ENCODE measurements around the gene FAH. TPM values are rescaled to one million over a fixed set of nuclear protein-coding genes. Genes with fewer than 3 reads are reported as not detected.

FAH gene
- total and polyA plus RNA-seq, 2 donors (not counting 1 experiment from before 2014, with no cell fraction given) = 1.1 to 5.1 TPM

- ChIA-PET POLR2A (no interaction called here), CTCF (no interaction called here)
- Histone ChIP-seq H4K20me1 (ENCODE audit: control insufficient read depth, insufficient read depth, low read length, poor library complexity, severe bottlenecking) (no peaks in the 10 kb centered on the region), H3K4me3 (ENCODE audit: control extremely low read depth in 1 of 5, extremely low read depth in 1 of 5, insufficient read depth in 1 of 5, low read depth in 2 of 5, low read length in 4 of 5) (no peak overlapping the region), H3K79me2 (ENCODE audit: control insufficient read depth, insufficient read depth, low read length) (no peaks in the 10 kb centered on the region), H3K27me3 (replicated peaks in 1 of 4; ENCODE audit: control extremely low read depth in 1 of 4, control insufficient read depth in 3 of 4, insufficient read depth in 4 of 4, low read length in 3 of 4) (peaks cover 0 to 13% (median 4%) of the 10 kb centered on the region in 4 experiments), H3K36me3 (replicated peaks in 1 of 2; ENCODE audit: control extremely low read depth in 1 of 2, control insufficient read depth in 1 of 2, extremely low read depth in 1 of 2, insufficient read depth in 2 of 2, low read length in 1 of 2) (no peaks in the 10 kb centered on the region), H3K4me1 (ENCODE audit: control insufficient read depth in 2 of 2, insufficient read depth in 2 of 2, low read length in 2 of 2) (no peaks in the 10 kb centered on the region), H2AFZ (ENCODE audit: insufficient read depth, low read depth, low read length, poor library complexity, severe bottlenecking) (no peak overlapping the region), H3K9ac (ENCODE audit: low read length) (no peak overlapping the region), H3K4me2 (replicated peaks; ENCODE audit: low read depth, low read length, poor library complexity, severe bottlenecking) (no peak overlapping the region), H3K9me3 (ENCODE audit: control extremely low read depth in 1 of 3, control insufficient read depth in 2 of 3, insufficient read depth in 1 of 3, low read length in 2 of 3) (no peaks in the 10 kb centered on the region), H3K27ac (ENCODE audit: low read length in 2 of 2) (no peak overlapping the region)
- peaks cover 36% of the 10 kb centered on the region for H3K27me3 Mint-ChIP-seq
- no peaks in the 10 kb centered on the region for H3K4me1 Mint-ChIP-seq
- 67% methylated on average over 7 of the region's 12 CpGs for WGBS (ENCODE audit: insufficient coverage)
- no peak overlapping the region for H3K4me3 Mint-ChIP-seq
- DNase-seq (no peak), ATAC-seq (ENCODE audit: low read depth) (no peak)
- intact Hi-C loops (cut with micrococcal nuclease) = no loop called here
- TF ChIP-seq CTCF (IDR thresholded peaks at IDR 0.05) (no peak), EZH2 (IDR thresholded peaks at IDR 0.05; ENCODE audit: borderline replicate concordance, insufficient read depth, low read depth, low read length, poor library complexity, severe bottlenecking) (no peak)
- H3K9me3 Mint-ChIP-seq (ENCODE audit: insufficient read depth) = no peaks in the 10 kb centered on the region
- no peak overlapping the region for H3K27ac Mint-ChIP-seq
Measured at GRCh38 chr15:80210611-80211573, 58.1 kb downstream of the FAH start.

- ChIA-PET CTCF (no interaction called here), POLR2A (no interaction called here)
- H3K4me1 Mint-ChIP-seq = no peaks in the 10 kb centered on the region
- intact Hi-C loops (cut with micrococcal nuclease) = no loop called here
- Histone ChIP-seq H2AFZ (ENCODE audit: insufficient read depth, low read depth, low read length, poor library complexity, severe bottlenecking) (no peak overlapping the region), H4K20me1 (ENCODE audit: control insufficient read depth, insufficient read depth, low read length, poor library complexity, severe bottlenecking) (no peaks in the 10 kb centered on the region), H3K27me3 (replicated peaks in 1 of 4; ENCODE audit: control extremely low read depth in 1 of 4, control insufficient read depth in 3 of 4, insufficient read depth in 4 of 4, low read length in 3 of 4) (peaks cover 0 to 13% (median 4%) of the 10 kb centered on the region in 4 experiments), H3K9me3 (ENCODE audit: control extremely low read depth in 1 of 3, control insufficient read depth in 2 of 3, insufficient read depth in 1 of 3, low read length in 2 of 3) (no peaks in the 10 kb centered on the region), H3K4me3 (ENCODE audit: control extremely low read depth in 1 of 5, extremely low read depth in 1 of 5, insufficient read depth in 1 of 5, low read depth in 2 of 5, low read length in 4 of 5) (no peak overlapping the region), H3K36me3 (replicated peaks in 1 of 2; ENCODE audit: control extremely low read depth in 1 of 2, control insufficient read depth in 1 of 2, extremely low read depth in 1 of 2, insufficient read depth in 2 of 2, low read length in 1 of 2) (no peaks in the 10 kb centered on the region), H3K79me2 (ENCODE audit: control insufficient read depth, insufficient read depth, low read length) (no peaks in the 10 kb centered on the region), H3K9ac (ENCODE audit: low read length) (no peak overlapping the region), H3K27ac (ENCODE audit: low read length in 2 of 2) (no peak overlapping the region), H3K4me2 (replicated peaks; ENCODE audit: low read depth, low read length, poor library complexity, severe bottlenecking) (no peak overlapping the region), H3K4me1 (ENCODE audit: control insufficient read depth in 2 of 2, insufficient read depth in 2 of 2, low read length in 2 of 2) (no peaks in the 10 kb centered on the region)
- no peak for DNase-seq
- TF ChIP-seq EZH2 (IDR thresholded peaks at IDR 0.05; ENCODE audit: borderline replicate concordance, insufficient read depth, low read depth, low read length, poor library complexity, severe bottlenecking) (no peak), CTCF (IDR thresholded peaks at IDR 0.05) (no peak)
- WGBS (ENCODE audit: insufficient coverage) = no CpG with 5 or more reads among the region's 1 CpG
- no peaks in the 10 kb centered on the region for H3K9me3 Mint-ChIP-seq (ENCODE audit: insufficient read depth)
- ATAC-seq (ENCODE audit: low read depth) = no peak
- H3K27ac Mint-ChIP-seq = no peak overlapping the region
- no peak overlapping the region for H3K4me3 Mint-ChIP-seq
- H3K27me3 Mint-ChIP-seq = peaks cover 34% of the 10 kb centered on the region
Measured at GRCh38 chr15:80211976-80212375, 59.2 kb downstream of the FAH start.
